Epithelial cell of proximal tubule (primary cell): ENCODE data around the gene PKIG. TPM values are rescaled to one million over a fixed set of nuclear protein-coding genes. Genes with fewer than 3 reads are reported as not detected.

Source experiments
- DNase-seq: peaks from one replicate; pipeline ENCODE4 v3.0.0-alpha.2; 2011; ENCODE audit warnings: low read depth
- H3K4me3 ChIP-seq: 2 replicates; pipeline ENCODE4 v1.5.1; 2011; ENCODE audit warnings: low read depth, mild to moderate bottlenecking, low read length
- CTCF ChIP-seq: conservative IDR thresholded peaks from 2 replicates; pipeline ENCODE4 v1.5.1; 2012; ENCODE audit warnings: low read depth, mild to moderate bottlenecking, low read length
- total RNA-seq: library from RNA; depleted of rRNA; stranded (reverse); fragments of >200 nt; gene quantifications from 2 replicates; pipeline ENCODE4 v1.2.3, GENCODE V29; 2015

The PKIG gene
- total RNA-seq, 1 donor from 2014 or later: 64.3 TPM

GRCh38 chr20:44542890-44543289 is 39.5 kb upstream of the PKIG start:
- H3K4me3 ChIP-seq: no peak overlapping the region
- no peak for DNase-seq
- no peak for TF ChIP-seq CTCF

- no peak for TF ChIP-seq CTCF
- no peak for DNase-seq
- no peak overlapping the region for H3K4me3 ChIP-seq
Observed at GRCh38 chr20:44543358-44543757, 39.0 kb upstream of the PKIG start.

- no peak for DNase-seq
- no peak for TF ChIP-seq CTCF
- no peak overlapping the region for H3K4me3 ChIP-seq
Observed at GRCh38 chr20:44544263-44544662, 38.1 kb upstream of the PKIG start.

- no peak for TF ChIP-seq CTCF
Observed at GRCh38 chr20:44547419-44547818, 35.0 kb upstream of the PKIG start.

GRCh38 chr20:44549123-44549522 is 33.3 kb upstream of the PKIG start:
- no peak overlapping the region for H3K4me3 ChIP-seq
- DNase-seq: no peak
- no peak for TF ChIP-seq CTCF

More at GRCh38 chr20:44547419-44547818, 35.0 kb upstream of the PKIG start:
- DNase-seq: no peak
- no peak overlapping the region for H3K4me3 ChIP-seq

- no peak for TF ChIP-seq CTCF
- DNase-seq: no peak
- no peak overlapping the region for H3K4me3 ChIP-seq
Observed at GRCh38 chr20:44552050-44552449, 30.3 kb upstream of the PKIG start.

- no peak for TF ChIP-seq CTCF
- DNase-seq: no peak
- no peak overlapping the region for H3K4me3 ChIP-seq
Observed at GRCh38 chr20:44552568-44552949, 29.8 kb upstream of the PKIG start.
